GM12891 (cell line): Measurements from ENCODE around the gene CTNNA3.

Experiments
- POLR2A ChIP-seq: IDR thresholded peaks from 2 replicates; pipeline ENCODE4 v1.6.1; 2011; ENCODE audit warnings: low read depth, low read length, control low read depth
- POLR2AphosphoS5 ChIP-seq: IDR thresholded peaks from 2 replicates; pipeline ENCODE4 v1.6.1; 2011; ENCODE audit warnings: low read depth, low read length, control low read depth
- POU2F2 ChIP-seq: IDR thresholded peaks from 2 replicates; pipeline ENCODE4 v1.6.1; 2011; ENCODE audit warnings: low read depth, mild to moderate bottlenecking, control low read depth, low read length, moderate library complexity
- SPI1 ChIP-seq: IDR thresholded peaks from 2 replicates; pipeline ENCODE4 v1.6.1; 2011; ENCODE audit warnings: low read depth, low read length, control low read depth
- TAF1 ChIP-seq: IDR thresholded peaks from 2 replicates; pipeline ENCODE4 v1.6.1; 2011; ENCODE audit warnings: low read depth, low read length, control low read depth

- TF ChIP-seq POLR2A (no peak), SPI1 (no peak), TAF1 (no peak), POLR2AphosphoS5 (no peak), POU2F2 (no peak)
Measured at GRCh38 chr10:66880292-66880691, 815.7 kb downstream of the CTNNA3 start.
